GM21381 (cell line): Measurements from ENCODE around the gene ABCA1.
"Not testable (repeated sequence)": the region's sequence is repeated elsewhere in the genome, so short reads cannot be mapped to it uniquely, and the experiment has no call there.

ENCODE experiments used
- ATAC-seq: cut with Tn5 transposase; IDR thresholded peaks from one replicate; pipeline ENCODE4 v1.9.1; 2021; ENCODE audit warnings: mild to moderate bottlenecking, moderate library complexity; ENCODE audit not compliant: unreplicated experiment

The ABCA1 gene

GRCh38 chr9:104927912-104928740 lies at the start of gene ABCA1:
Gene ABCA1 (minus strand): TSS chr9:104928155. CDS start chr9:104903679, 24,476 bp downstream.
- peak; percentile 48 for ATAC-seq

GRCh38 chr9:104977580-104977979 lies 49.6 kb upstream of the ABCA1 start:
- no peak for ATAC-seq

- ATAC-seq, result no peak
These were observed 49.2 kb upstream of the ABCA1 start for GRCh38 chr9:104977168-104977567.

- ATAC-seq, result not testable (repeated sequence)
These were observed 48.1 kb upstream of the ABCA1 start for GRCh38 chr9:104975966-104976595.

GRCh38 chr9:104974053-104974962 lies 46.4 kb upstream of the ABCA1 start:
- ATAC-seq, result no peak

GRCh38 chr9:104972242-104972866 lies 44.4 kb upstream of the ABCA1 start:
- ATAC-seq, result no peak

GRCh38 chr9:104971511-104971910 lies 43.6 kb upstream of the ABCA1 start:
- ATAC-seq, result no peak

- ATAC-seq, result no peak
These were observed 42.5 kb upstream of the ABCA1 start for GRCh38 chr9:104970271-104970987.

GRCh38 chr9:104969116-104969515 lies 41.2 kb upstream of the ABCA1 start:
- no peak for ATAC-seq

- peak; percentile 100 for ATAC-seq
These were observed 40.3 kb upstream of the ABCA1 start for GRCh38 chr9:104968025-104968982.

GRCh38 chr9:104963076-104963475 lies 35.1 kb upstream of the ABCA1 start:
- no peak for ATAC-seq

GRCh38 chr9:104961701-104962359 lies 33.9 kb upstream of the ABCA1 start:
- no peak for ATAC-seq

- peak; percentile 87 for ATAC-seq
These were observed 33.3 kb upstream of the ABCA1 start for GRCh38 chr9:104961238-104961637.

- no peak for ATAC-seq
These were observed 32.7 kb upstream of the ABCA1 start for GRCh38 chr9:104960662-104961061.

GRCh38 chr9:104958751-104959150 lies 30.8 kb upstream of the ABCA1 start:
- no peak for ATAC-seq

- not testable (repeated sequence) for ATAC-seq
These were observed 30.1 kb upstream of the ABCA1 start for GRCh38 chr9:104958006-104958405.

- no peak for ATAC-seq
These were observed 23.5 kb upstream of the ABCA1 start for GRCh38 chr9:104951487-104951886.

GRCh38 chr9:104950838-104951237 lies 22.9 kb upstream of the ABCA1 start:
- ATAC-seq, result no peak
